CD4-positive, alpha-beta memory T cell (primary cell): ENCODE data around the gene MYOM1. TPM values are rescaled to one million over a fixed set of nuclear protein-coding genes. Genes with fewer than 3 reads are reported as not detected.
"Not testable (repeated sequence)": the region's sequence is repeated elsewhere in the genome, so short reads cannot be mapped to it uniquely, and the experiment has no call there.

Source experiments
- CTCF ChIA-PET: fragments of 350-600 bp; sonication (Branson Sonifier 250); formaldehyde crosslinking; loops from one replicate; lab custom pipeline; 2021; ENCODE audit warnings: inconsistent platforms; ENCODE audit not compliant: partially characterized antibody; lab: Charles Lee
- POLR2A ChIA-PET: fragments of 350-600 bp; sonication (Branson Sonifier 250); formaldehyde crosslinking; loops from one replicate; lab custom pipeline; 2021; ENCODE audit not compliant: partially characterized antibody; lab: Charles Lee
- DNase-seq, 5 donors: peaks; one replicate each; pipeline versions ENCODE4 v3.0.0 to v3.0.0-alpha.2; 2020 to 2022; ENCODE audit warnings: mixed read lengths in 1 of 5
- H3K27ac ChIP-seq: one replicate; pipeline ENCODE4 v1.7.0; 2013; ENCODE audit warnings: low read depth, low read length
- H3K27me3 ChIP-seq: 2 replicates; pipeline ENCODE4 v1.7.0; 2013; ENCODE audit warnings: mild to moderate bottlenecking, low read length, moderate library complexity; ENCODE audit not compliant: insufficient read depth
- H3K36me3 ChIP-seq: 2 replicates; pipeline ENCODE4 v1.7.0; 2013; ENCODE audit warnings: mild to moderate bottlenecking, low read length, moderate library complexity; ENCODE audit not compliant: insufficient read depth
- H3K4me1 ChIP-seq: 2 replicates; pipeline ENCODE4 v1.7.0; 2013; ENCODE audit warnings: mild to moderate bottlenecking, low read length, moderate library complexity; ENCODE audit not compliant: insufficient read depth
- H3K4me3 ChIP-seq, 2 donors: one replicate each; pipeline ENCODE4 v1.7.0; 2013; ENCODE audit warnings: low read length in 2 of 2, mild to moderate bottlenecking in 1 of 2
- H3K9me3 ChIP-seq, 2 donors: one replicate each; pipeline ENCODE4 v1.7.0; 2013; ENCODE audit warnings: low read length in 2 of 2, control low read depth in 1 of 2; ENCODE audit not compliant: control insufficient read depth in 1 of 2
- H3K27ac Mint-ChIP-seq, 7 donors: one replicate each; pipeline ENCODE4 v1.8.0; 2020 to 2021; ENCODE audit warnings: mixed read lengths in 7 of 7, mild to moderate bottlenecking in 6 of 7, inconsistent platforms in 3 of 7, moderate library complexity in 3 of 7
- H3K27me3 Mint-ChIP-seq, 2 donors: one replicate each; pipeline ENCODE4 v1.8.0; 2020 to 2021; ENCODE audit warnings: mixed read lengths in 2 of 2
- H3K36me3 Mint-ChIP-seq, 2 donors: one replicate each; pipeline ENCODE4 v1.8.0; 2020 to 2021; ENCODE audit warnings: mixed read lengths in 2 of 2, inconsistent platforms in 1 of 2, mild to moderate bottlenecking in 1 of 2
- H3K4me1 Mint-ChIP-seq, 4 donors: one replicate each; pipeline ENCODE4 v1.8.0; 2020 to 2021; ENCODE audit warnings: mixed read lengths in 4 of 4, mild to moderate bottlenecking in 1 of 4
- H3K4me3 Mint-ChIP-seq, 8 donors: one replicate each; pipeline ENCODE4 v1.8.0; 2020 to 2021; ENCODE audit warnings: mixed read lengths in 8 of 8, mild to moderate bottlenecking in 7 of 8, moderate library complexity in 6 of 8, inconsistent platforms in 3 of 8
- H3K9me3 Mint-ChIP-seq, 8 donors: one replicate each; pipeline ENCODE4 v1.8.0; 2020 to 2021; ENCODE audit warnings: mixed read lengths in 8 of 8, mild to moderate bottlenecking in 5 of 8, inconsistent platforms in 3 of 8, moderate library complexity in 1 of 8
- intact Hi-C: fragments of 100-400 bp; cut with micrococcal nuclease; formaldehyde crosslinking; loops from one replicate; pipeline ENCODE4 v1.15.1; 2023
- polyA plus RNA-seq, 2 donors: library from polyadenylated mRNA; unstranded; fragments of 300-500 nt; fragmentation: Illumina TruSeq; gene quantifications; one replicate each; pipeline ENCODE4 v1.2.3, GENCODE V29; 2021
- total RNA-seq, 2 experiments: library from RNA; stranded (reverse); gene quantifications; one replicate each; pipeline ENCODE4 v1.2.3, GENCODE V29; 2021

MYOM1 gene
- total and polyA plus RNA-seq, 4 experiments from 2014 or later = 0.09 to 4.2 (median 1.8) TPM

DNA sequence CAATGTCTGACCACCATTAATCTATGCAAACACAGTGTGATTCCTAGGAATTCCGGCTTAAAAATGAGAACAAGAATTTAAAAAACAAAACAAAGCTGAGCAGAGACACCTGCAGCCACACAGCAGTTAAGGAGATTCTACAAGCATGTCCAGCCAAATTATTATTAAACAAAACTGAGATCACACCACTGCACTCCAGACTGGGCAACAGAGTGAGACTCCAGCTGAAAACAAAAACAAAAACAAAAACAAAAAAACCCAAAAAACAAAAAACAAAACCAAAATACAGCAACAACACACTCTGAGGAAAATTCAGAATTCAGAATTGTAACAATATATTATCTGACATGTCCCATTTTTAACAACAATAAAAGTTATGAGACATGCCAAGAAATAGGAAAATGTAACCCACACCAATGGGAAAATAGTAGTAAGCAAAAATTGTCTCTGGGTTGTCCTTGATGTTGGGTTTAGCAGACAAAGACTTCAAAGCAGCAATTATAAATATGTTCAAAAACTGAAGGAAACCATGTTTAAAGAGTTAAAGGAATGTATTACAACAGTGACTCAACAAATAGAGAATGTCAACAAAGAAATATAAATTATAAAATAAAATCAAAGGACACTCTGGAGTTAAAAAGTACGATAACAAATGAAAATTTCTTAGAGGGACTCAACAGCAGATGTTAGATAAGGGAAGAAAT, 19.7 kb downstream of the MYOM1 start:
- H3K36me3 ChIP-seq = no peaks in the 10 kb centered on the region
- DNase-seq = no peak
- H3K27ac Mint-ChIP-seq = no peak overlapping the region
- intact Hi-C loops = no loop called here
- H3K4me3 Mint-ChIP-seq = no peak overlapping the region
- H3K27ac ChIP-seq = no peak overlapping the region
- POLR2A ChIA-PET = no interaction called here
- H3K4me3 ChIP-seq = no peak overlapping the region
- H3K4me1 ChIP-seq = no peaks in the 10 kb centered on the region
- peaks cover 12 to 19% of the 10 kb centered on the region in 2 donors for H3K36me3 Mint-ChIP-seq
- H3K9me3 ChIP-seq = no peaks in the 10 kb centered on the region
- H3K27me3 Mint-ChIP-seq = peaks cover 0 to 7% of the 10 kb centered on the region in 2 donors
- CTCF ChIA-PET = no interaction called here
- H3K27me3 ChIP-seq = no peaks in the 10 kb centered on the region
- peaks cover 0 to 32% (median 19%) of the 10 kb centered on the region in 8 donors for H3K9me3 Mint-ChIP-seq
- no peaks in the 10 kb centered on the region for H3K4me1 Mint-ChIP-seq

GRCh38 chr18:3198260-3198860, 21.4 kb downstream of the MYOM1 start:
- H3K9me3 ChIP-seq, intact Hi-C loops, H3K27ac Mint-ChIP-seq, H3K4me1 ChIP-seq, H3K4me3 Mint-ChIP-seq, H3K27ac ChIP-seq, POLR2A ChIA-PET, H3K27me3 Mint-ChIP-seq, H3K27me3 ChIP-seq, H3K36me3 ChIP-seq, H3K4me3 ChIP-seq, H3K4me1 Mint-ChIP-seq, DNase-seq: not testable (repeated sequence)
- H3K9me3 Mint-ChIP-seq = peaks cover 0 to 16% (median 10%) of the 10 kb centered on the region in 8 donors
- CTCF ChIA-PET = interaction anchor here (0.7 to 2.0 kb wide), 2 partner anchors 10 to 22 kb away, joined by 3 to 4 read pairs; no protein-coding TSS in a partner anchor
- H3K36me3 Mint-ChIP-seq = peaks cover 3 to 13% of the 10 kb centered on the region in 2 donors

GRCh38 chr18:3194947-3195612, 24.7 kb downstream of the MYOM1 start:
- intact Hi-C loops = no loop called here
- H3K27me3 Mint-ChIP-seq = peaks cover 0 to 10% of the 10 kb centered on the region in 2 donors
- no peaks in the 10 kb centered on the region for H3K36me3 ChIP-seq
- H3K27ac Mint-ChIP-seq = no peak overlapping the region
- H3K4me1 Mint-ChIP-seq = no peaks in the 10 kb centered on the region
- H3K27me3 ChIP-seq = no peaks in the 10 kb centered on the region
- no peak overlapping the region for H3K27ac ChIP-seq
- H3K4me1 ChIP-seq = no peaks in the 10 kb centered on the region
- no peak for DNase-seq
- no peaks in the 10 kb centered on the region for H3K9me3 ChIP-seq
- no peaks in the 10 kb centered on the region for H3K9me3 Mint-ChIP-seq
- CTCF ChIA-PET = interaction anchor here (0.8 to 1.8 kb wide), 2 partner anchors 10 to 43 kb away, joined by 3 to 9 read pairs; no protein-coding TSS in a partner anchor
- POLR2A ChIA-PET = no interaction called here
- H3K36me3 Mint-ChIP-seq = peaks cover 0 to 9% of the 10 kb centered on the region in 2 donors
- no peak overlapping the region for H3K4me3 ChIP-seq
- H3K4me3 Mint-ChIP-seq = no peak overlapping the region

DNA sequence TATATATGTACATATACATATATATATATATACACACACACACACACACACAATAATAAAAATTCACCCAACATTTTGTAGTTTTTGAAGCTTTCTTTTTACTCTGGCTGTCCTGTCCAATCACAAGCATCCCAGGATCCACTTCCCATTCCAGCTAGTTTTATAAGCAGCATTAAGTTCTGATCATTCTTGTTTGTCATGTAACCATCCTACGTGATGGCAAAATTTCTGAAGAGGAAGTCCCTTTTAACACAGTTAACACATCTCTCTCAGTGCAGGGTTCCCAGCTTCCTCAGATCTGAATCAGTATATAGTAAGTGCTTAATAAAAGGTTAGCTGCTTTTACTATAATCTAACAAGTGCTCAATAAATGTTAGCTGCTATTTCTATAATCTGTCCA, 26.4 kb downstream of the MYOM1 start:
- H3K4me3 ChIP-seq = no peak overlapping the region
- intact Hi-C loops = no loop called here
- CTCF ChIA-PET = no interaction called here
- H3K27ac ChIP-seq = no peak overlapping the region
- Mint-ChIP-seq H3K4me3 (no peak overlapping the region), H3K9me3 (no peaks in the 10 kb centered on the region), H3K4me1 (no peaks in the 10 kb centered on the region), H3K36me3 (peaks cover 1 to 11% of the 10 kb centered on the region in 2 donors), H3K27ac (no peak overlapping the region), H3K27me3 (peaks cover 0 to 8% of the 10 kb centered on the region in 2 donors)
- H3K4me1 ChIP-seq = no peaks in the 10 kb centered on the region
- POLR2A ChIA-PET = no interaction called here
- H3K9me3 ChIP-seq = no peaks in the 10 kb centered on the region
- DNase-seq = no peak
- H3K27me3 ChIP-seq = no peaks in the 10 kb centered on the region
- no peaks in the 10 kb centered on the region for H3K36me3 ChIP-seq

- Histone ChIP-seq H3K36me3 (no peaks in the 10 kb centered on the region), H3K27ac (no peak overlapping the region), H3K4me3 (no peak overlapping the region), H3K4me1 (no peaks in the 10 kb centered on the region), H3K9me3 (no peaks in the 10 kb centered on the region), H3K27me3 (no peaks in the 10 kb centered on the region)
- H3K36me3 Mint-ChIP-seq = peaks cover 1 to 9% of the 10 kb centered on the region in 2 donors
- ChIA-PET CTCF (interaction anchor here (1.1 kb wide), 1 partner anchor 41 kb away, joined by 3 read pairs; no protein-coding TSS in a partner anchor), POLR2A (no interaction called here)
- H3K4me1 Mint-ChIP-seq = no peaks in the 10 kb centered on the region
- DNase-seq = no peak
- no peak overlapping the region for H3K4me3 Mint-ChIP-seq
- H3K27me3 Mint-ChIP-seq = peaks cover 0 to 8% of the 10 kb centered on the region in 2 donors
- H3K9me3 Mint-ChIP-seq = no peaks in the 10 kb centered on the region
- intact Hi-C loops = no loop called here
- H3K27ac Mint-ChIP-seq = no peak overlapping the region
Measured at GRCh38 chr18:3192752-3193151, 27.0 kb downstream of the MYOM1 start.

DNA sequence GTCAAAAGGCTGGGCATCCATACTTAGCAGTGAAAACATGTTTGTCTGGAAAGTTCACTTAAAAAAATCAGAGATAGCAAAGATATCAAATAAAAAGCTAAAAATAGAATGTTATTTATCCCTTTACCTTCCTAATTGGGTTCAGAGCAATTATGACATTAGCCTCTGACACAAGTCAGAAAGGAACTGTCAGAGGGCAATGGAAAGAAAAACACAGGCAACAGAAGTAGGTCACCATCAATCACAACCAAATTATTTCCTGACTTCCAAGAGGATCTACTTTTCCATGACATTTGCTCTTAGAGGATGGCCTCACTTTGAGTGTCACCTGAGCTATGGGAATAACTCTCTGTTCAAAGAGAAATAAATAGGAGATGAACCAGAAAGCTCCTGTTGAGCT, 27.5 kb downstream of the MYOM1 start:
- H3K9me3 ChIP-seq = no peaks in the 10 kb centered on the region
- H3K27ac Mint-ChIP-seq = no peak overlapping the region
- no peak overlapping the region for H3K4me3 ChIP-seq
- no peak overlapping the region for H3K27ac ChIP-seq
- H3K36me3 Mint-ChIP-seq = peaks cover 1 to 8% of the 10 kb centered on the region in 2 donors
- H3K36me3 ChIP-seq = no peaks in the 10 kb centered on the region
- no peak overlapping the region for H3K4me3 Mint-ChIP-seq
- POLR2A ChIA-PET = no interaction called here
- no peaks in the 10 kb centered on the region for H3K9me3 Mint-ChIP-seq
- H3K27me3 Mint-ChIP-seq = peaks cover 0 to 8% of the 10 kb centered on the region in 2 donors
- intact Hi-C loops = no loop called here
- CTCF ChIA-PET = interaction anchor here (1.1 kb wide), 1 partner anchor 41 kb away, joined by 3 read pairs; no protein-coding TSS in a partner anchor
- DNase-seq = no peak
- H3K4me1 Mint-ChIP-seq = no peaks in the 10 kb centered on the region
- no peaks in the 10 kb centered on the region for H3K27me3 ChIP-seq
- H3K4me1 ChIP-seq = no peaks in the 10 kb centered on the region

DNA sequence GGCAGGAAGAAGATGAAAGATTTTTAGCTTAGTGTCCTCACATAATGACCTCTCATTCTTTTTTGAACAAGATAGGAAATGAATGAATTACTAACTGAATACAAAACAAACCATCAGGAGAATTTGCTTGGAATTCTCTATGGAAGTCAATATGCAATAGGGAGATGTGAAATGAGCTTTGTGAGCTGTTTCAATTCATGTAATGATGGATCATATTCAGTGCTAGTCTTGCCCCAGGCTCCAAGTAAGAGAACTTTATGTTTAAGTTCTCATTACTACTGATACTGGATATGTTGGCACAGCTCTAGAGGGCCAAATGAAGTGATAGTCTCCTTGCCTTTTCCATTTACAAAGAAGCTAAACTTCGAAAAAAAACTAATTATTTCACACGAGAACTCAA, 29.2 kb downstream of the MYOM1 start:
- H3K4me3 ChIP-seq = no peak overlapping the region
- no peak overlapping the region for H3K27ac ChIP-seq
- ChIA-PET CTCF (interaction anchor here (1.1 kb wide), 1 partner anchor 38 kb away, joined by 3 read pairs; no protein-coding TSS in a partner anchor), POLR2A (no interaction called here)
- no peaks in the 10 kb centered on the region for H3K4me1 Mint-ChIP-seq
- no peaks in the 10 kb centered on the region for H3K9me3 Mint-ChIP-seq
- H3K4me3 Mint-ChIP-seq = no peak overlapping the region
- intact Hi-C loops = no loop called here
- no peaks in the 10 kb centered on the region for H3K9me3 ChIP-seq
- DNase-seq = no peak
- H3K27ac Mint-ChIP-seq = no peak overlapping the region
- no peaks in the 10 kb centered on the region for H3K4me1 ChIP-seq
- no peaks in the 10 kb centered on the region for H3K36me3 ChIP-seq
- no peaks in the 10 kb centered on the region for H3K27me3 ChIP-seq
- peaks cover 0 to 4% of the 10 kb centered on the region in 2 donors for H3K27me3 Mint-ChIP-seq
- H3K36me3 Mint-ChIP-seq = peaks cover 1 to 8% of the 10 kb centered on the region in 2 donors
